SU-DHL-6 (cell line): Measurements from ENCODE around the gene RAB31.

Source experiments
- CTCF ChIP-seq: fragments of 200-600 bp; sonication (generic); IDR thresholded peaks from one replicate; pipeline ENCODE4 v1.5.1; 2017; ENCODE audit warnings: antibody characterized with exemption, mild to moderate bottlenecking, low read length, moderate library complexity; ENCODE audit not compliant: insufficient read depth, poor library complexity, severe bottlenecking
- EZH2phosphoT487 ChIP-seq: fragments of 200-600 bp; sonication (generic), shearing (Covaris generic); conservative IDR thresholded peaks from 2 replicates; pipeline ENCODE4 v1.6.1; 2018; ENCODE audit warnings: mild to moderate bottlenecking, antibody characterized with exemption, low read length, moderate library complexity, mixed read lengths

- TF ChIP-seq CTCF (no peak), EZH2phosphoT487 (no peak)
Measured at GRCh38 chr18:9831723-9832199, 123.7 kb downstream of the RAB31 start.
